Epidermal melanocyte (primary cell): ENCODE measurements around the gene CYP21A2.
"Not testable (repeated sequence)": the region's sequence is repeated elsewhere in the genome, so short reads cannot be mapped to it uniquely, and the experiment has no call there.

Source experiments
- DNase-seq: peaks from one replicate; pipeline ENCODE4 v3.0.0; 2011; ENCODE audit warnings: low spot score; ENCODE audit not compliant: insufficient read length

CYP21A2 gene

DNA sequence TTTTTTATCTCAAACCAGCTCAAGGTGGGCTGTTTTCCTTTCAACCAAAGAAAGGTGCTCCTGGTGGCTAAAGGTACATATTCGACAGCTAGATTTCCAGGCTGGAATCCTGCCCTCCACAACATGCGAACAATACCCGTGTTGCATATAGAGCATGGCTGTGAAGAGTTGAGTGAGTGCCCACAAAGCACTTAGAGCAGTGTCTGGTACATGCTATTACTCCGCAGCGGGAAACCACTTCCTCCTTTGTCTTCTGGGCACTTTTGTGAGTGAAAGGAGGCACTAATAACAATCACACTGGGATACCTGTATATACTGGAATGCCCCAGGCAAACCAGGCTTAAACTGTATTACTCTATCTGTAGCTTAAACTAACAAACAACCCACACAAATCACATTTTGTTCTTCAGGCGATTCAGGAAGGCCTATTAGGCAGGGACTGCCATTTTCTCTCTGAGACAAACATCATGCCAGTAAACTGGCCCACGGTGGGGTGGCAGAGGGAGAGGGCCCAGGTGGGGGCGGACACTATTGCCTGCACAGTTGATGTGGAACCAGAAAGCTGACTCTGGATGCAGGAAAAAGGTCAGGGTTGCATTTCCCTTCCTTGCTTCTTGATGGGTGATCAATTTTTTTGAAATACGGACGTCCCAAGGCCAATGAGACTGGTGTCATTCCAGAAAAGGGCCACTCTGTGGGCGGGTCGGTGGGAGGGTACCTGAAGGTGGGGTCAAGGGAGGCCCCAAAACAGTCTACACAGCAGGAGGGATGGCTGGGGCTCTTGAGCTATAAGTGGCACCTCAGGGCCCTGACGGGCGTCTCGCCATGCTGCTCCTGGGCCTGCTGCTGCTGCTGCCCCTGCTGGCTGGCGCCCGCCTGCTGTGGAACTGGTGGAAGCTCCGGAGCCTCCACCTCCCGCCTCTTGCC lies at the start of gene CYP21A2:
Gene CYP21A2 (plus strand): TSS at position 818 of the 927 bp plus-strand sequence. CDS start 8 bp downstream, at position 826.
- DNase-seq = not testable (repeated sequence)

DNA sequence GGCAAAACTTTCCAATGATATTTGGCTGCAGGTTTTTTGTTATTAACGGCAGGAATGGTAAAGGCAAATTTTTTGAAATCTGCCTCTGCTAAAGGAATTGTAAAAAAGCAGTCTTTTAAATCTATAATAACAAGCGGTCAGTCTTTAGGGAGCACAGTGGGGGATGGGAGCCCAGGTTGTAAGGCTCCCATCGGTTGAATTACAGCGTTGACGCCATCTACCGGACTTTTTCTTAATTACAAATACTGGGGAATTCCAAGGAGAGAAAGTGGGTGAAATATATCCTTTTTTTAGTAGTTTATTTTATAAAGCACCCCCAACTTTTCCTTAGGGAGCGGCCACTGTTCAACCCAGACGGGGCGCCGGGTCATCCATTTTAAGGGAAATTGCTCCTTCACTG lies 48.9 kb upstream of the CYP21A2 start:
- not testable (repeated sequence) for DNase-seq

DNA sequence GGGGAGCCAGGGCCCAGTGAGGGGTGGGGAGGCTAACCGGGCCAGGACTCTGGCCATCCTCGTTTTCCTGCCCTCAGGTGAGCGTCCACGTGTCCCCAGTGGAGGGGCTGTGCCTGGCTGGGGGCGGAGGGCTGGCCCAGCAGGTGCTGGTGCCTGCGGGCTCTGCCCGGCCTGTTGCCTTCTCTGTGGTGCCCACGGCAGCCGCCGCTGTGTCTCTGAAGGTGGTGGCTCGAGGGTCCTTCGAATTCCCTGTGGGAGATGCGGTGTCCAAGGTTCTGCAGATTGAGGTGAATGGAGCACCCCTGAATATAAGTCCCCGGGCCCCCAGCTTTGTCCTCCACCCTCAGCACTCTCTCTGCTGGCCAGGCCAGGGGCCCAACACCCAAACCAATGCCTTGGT lies 43.8 kb upstream of the CYP21A2 start:
- DNase-seq = not testable (repeated sequence)

DNA sequence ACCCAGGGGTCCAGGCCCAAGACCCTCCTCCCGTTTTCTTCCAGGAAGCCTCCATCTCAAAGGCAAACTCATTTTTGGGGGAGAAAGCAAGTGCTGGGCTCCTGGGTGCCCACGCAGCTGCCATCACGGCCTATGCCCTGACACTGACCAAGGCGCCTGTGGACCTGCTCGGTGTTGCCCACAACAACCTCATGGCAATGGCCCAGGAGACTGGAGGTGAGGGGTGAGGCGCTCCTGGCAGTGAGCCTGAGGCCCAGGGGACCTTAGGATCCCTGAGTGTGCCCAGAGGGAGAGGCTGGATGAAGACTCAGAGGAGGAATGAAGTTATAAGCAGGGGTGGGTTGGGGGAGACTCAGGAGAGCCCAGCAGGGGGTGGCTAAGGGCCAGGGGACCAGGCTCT lies 41.8 kb upstream of the CYP21A2 start:
- not testable (repeated sequence) for DNase-seq

DNA sequence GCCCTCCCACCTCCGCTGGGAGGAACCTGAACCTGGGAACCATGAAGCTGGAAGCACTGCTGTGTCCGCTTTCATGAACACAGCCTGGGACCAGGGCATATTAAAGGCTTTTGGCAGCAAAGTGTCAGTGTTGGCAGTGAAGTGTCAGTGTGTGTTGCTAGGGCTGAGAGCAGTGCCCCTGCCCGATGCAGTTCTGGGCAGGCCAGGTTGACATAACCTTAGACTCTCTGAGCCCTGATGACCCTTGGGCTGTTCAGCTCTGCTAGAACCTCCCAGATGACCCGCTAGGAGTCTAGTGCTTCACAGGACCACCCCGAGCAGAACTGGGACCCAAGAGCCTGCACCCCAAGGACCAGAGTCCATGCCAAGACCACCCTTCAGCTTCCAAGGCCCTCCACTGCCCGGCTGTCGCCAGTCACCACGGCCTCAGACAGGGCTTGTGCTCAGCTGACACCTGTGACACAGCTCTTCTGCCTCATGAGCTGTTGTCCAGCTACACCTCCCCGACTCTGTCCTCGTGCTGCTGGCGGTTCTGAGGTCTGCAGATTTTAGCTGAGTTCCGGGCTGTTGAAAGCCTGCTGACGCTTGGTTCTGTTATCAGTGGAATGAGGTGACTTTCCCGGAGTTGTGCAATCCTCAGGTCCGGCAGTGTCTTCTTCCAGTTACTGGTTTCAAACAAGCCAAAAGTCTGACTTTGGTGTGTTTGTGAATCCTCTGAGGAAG lies 35.5 kb upstream of the CYP21A2 start:
- not testable (repeated sequence) for DNase-seq

DNA sequence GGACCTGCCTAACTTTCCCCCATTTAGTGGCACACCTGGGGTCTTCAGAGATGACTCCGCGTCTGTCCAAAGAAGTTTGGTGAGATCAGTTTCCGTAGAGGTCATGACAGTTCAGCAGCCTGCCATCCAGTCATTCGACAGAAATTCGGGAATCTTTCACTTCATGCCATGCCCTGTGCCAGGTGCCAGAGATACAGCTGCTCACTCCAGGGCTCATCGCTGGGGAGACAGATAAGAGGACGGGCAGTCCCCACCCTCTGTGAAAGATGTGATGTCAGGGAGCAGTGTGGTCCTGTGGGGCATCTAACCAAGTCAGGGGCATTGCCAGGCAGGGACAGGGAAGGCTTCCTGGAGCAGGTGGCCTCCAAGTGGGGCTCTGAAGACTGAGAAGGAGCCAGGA lies 34.9 kb upstream of the CYP21A2 start:
- DNase-seq = not testable (repeated sequence)

DNA sequence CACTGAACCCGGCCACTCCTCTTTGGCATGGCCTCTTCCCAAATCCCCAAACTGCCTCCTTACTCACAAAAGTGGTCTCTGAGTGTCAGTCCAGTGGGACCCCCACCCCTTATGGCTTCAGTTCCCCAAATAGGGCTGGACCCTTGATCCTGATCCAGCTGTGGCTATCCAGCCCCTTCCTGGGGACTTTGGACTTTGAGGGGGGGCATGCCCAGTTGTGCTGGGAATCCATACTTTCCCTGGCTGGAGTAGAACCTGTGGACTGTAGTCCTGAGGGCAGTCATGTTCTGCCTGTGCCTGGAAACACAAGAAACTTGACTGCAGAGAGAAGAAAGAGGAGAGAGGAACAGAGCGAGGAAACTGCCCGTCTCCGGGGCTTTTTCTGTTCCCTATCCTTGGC lies 33.8 kb upstream of the CYP21A2 start:
- DNase-seq = not testable (repeated sequence)

DNA sequence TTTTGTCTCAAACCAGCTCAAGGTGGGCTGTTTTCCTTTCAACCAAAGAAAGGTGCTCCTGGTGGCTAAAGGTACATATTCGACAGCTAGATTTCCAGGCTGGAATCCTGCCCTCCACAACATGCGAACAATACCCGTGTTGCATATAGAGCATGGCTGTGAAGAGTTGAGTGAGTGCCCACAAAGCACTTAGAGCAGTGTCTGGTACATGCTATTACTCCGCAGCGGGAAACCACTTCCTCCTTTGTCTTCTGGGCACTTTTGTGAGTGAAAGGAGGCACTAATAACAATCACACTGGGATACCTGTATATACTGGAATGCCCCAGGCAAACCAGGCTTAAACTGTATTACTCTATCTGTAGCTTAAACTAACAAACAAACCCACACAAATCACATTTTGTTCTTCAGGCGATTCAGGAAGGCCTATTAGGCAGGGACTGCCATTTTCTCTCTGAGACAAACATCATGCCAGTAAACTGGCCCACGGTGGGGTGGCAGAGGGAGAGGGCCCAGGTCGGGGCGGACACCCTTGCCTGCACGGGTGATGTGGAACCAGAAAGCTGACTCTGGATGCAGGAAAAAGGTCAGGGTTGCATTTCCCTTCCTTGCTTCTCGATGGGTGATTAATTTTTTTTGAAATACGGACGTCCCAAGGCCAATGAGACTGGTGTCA lies 33.2 kb upstream of the CYP21A2 start:
- DNase-seq = not testable (repeated sequence)

DNA sequence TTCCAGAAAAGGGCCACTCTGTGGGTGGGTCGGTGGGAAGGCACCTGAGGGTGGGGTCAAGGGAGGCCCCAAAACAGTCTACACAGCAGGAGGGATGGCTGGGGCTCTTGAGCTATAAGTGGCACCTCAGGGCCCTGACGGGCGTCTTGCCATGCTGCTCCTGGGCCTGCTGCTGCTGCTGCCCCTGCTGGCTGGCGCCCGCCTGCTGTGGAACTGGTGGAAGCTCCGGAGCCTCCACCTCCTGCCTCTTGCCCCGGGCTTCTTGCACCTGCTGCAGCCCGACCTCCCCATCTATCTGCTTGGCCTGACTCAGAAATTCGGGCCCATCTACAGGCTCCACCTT lies 32.7 kb upstream of the CYP21A2 start:
- DNase-seq = not testable (repeated sequence)

DNA sequence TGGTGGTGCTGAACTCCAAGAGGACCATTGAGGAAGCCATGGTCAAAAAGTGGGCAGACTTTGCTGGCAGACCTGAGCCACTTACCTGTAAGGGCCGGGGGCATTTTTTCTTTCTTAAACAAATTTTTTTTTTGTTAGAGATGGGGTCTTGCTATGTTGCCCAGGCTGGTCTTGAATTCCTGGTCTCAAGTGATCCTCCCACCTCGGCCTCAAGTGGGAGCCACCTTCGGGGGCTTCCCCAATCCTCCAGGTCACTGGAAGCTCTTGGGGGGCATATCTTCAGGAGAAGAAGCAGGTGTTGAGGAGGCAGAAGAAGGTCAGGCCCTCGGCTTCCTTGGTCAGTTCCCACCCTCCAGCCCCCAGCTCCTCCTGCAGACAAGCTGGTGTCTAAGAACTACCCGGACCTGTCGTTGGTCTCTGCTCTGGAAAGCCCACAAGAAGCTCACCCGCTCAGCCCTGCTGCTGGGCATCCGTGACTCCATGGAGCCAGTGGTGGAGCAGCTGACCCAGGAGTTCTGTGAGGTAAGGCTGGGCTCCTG lies 32.2 kb upstream of the CYP21A2 start:
- not testable (repeated sequence) for DNase-seq

DNA sequence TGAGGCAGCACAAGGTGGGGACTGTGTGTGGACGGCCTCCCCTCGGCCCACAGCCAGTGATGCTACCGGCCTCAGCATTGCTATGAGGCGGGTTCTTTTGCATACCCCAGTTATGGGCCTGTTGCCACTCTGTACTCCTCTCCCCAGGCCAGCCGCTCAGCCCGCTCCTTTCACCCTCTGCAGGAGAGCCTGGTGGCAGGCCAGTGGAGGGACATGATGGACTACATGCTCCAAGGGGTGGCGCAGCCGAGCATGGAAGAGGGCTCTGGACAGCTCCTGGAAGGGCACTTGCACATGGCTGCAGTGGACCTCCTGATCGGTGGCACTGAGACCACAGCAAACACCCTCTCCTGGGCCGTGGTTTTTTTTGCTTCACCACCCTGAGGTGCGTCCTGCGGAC lies 31.1 kb upstream of the CYP21A2 start:
- DNase-seq = not testable (repeated sequence)

DNA sequence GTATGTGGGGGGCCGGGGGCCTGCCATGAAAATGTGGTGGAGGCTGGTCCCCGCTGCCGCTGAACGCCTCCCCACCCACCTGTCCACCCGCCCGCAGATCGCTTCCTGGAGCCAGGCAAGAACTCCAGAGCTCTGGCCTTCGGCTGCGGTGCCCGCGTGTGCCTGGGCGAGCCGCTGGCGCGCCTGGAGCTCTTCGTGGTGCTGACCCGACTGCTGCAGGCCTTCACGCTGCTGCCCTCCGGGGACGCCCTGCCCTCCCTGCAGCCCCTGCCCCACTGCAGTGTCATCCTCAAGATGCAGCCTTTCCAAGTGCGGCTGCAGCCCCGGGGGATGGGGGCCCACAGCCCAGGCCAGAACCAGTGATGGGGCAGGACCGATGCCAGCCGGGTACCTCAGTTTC lies 30.2 kb upstream of the CYP21A2 start:
- DNase-seq = not testable (repeated sequence)

DNA sequence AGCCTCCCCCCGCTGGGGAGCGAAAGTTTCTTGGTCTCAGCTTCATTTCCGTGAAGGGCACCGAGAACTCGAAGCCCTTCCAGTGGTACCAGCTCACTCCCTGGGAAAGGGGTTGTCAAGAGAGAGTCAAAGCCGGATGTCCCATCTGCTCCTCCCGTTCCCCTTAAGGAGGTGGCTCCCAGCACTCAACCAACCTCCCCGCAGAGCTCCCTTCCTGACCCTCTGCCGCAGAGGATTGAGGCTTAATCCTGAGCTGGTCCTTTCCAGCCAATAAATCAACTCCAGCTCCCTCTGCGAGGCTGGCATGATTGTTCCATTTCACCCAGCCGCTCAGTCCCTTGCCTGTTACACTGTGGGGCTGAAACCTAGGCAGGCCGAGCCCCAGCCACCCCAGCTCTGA lies 29.6 kb upstream of the CYP21A2 start:
- not testable (repeated sequence) for DNase-seq

DNA sequence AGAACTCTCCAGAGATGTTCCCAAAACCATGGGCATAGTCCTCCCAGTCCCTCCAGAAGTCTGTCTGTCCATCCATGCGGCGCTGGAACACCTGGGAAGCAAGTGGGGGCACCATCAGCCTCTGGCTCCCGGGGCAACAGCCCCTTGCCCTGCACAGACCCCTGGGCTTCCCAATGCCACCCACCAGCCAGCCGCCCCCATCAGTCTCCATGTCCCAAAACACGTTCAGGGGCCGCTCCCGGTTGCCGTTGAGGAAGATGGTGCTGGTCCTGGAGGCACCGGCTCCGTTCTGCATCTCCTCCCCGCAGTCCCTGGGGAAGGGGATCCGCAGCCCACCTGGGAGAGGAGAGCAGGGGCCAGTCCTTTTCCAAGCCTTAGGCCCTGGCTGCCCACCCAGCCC lies 28.7 kb upstream of the CYP21A2 start:
- DNase-seq = not testable (repeated sequence)

DNA sequence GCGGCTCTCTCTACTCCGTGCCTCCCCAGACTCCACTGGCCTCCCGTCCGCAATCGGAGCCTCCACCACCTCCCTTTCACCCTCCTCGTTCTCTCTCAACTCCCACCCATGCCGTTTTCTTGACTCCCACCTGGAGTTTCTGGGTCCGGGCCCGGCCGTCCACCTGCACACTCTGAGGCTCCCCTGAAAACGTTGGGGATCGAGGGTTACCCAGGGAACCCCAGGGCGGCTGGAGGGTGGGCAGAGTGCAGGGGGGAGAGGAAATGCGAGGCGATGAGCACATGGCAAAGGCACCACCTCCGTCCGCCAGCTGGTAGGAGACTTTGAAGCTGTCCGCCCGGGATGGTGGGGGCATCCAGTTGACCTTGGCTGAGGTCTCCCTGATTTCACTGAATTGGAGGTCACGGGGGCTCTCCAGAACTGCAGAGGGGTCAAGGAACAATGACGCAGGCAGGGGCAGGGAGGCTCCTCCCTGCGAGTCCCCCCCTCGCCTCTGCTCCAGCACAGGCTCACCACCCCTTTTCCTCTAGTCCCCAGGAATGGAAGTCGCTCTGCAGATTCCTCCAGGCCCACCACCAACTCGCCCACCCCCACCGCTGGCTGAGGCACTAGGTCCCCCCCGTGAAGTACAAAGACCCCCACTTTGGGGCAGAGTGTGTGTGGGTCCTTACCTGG lies 27.2 kb upstream of the CYP21A2 start:
- not testable (repeated sequence) for DNase-seq

DNA sequence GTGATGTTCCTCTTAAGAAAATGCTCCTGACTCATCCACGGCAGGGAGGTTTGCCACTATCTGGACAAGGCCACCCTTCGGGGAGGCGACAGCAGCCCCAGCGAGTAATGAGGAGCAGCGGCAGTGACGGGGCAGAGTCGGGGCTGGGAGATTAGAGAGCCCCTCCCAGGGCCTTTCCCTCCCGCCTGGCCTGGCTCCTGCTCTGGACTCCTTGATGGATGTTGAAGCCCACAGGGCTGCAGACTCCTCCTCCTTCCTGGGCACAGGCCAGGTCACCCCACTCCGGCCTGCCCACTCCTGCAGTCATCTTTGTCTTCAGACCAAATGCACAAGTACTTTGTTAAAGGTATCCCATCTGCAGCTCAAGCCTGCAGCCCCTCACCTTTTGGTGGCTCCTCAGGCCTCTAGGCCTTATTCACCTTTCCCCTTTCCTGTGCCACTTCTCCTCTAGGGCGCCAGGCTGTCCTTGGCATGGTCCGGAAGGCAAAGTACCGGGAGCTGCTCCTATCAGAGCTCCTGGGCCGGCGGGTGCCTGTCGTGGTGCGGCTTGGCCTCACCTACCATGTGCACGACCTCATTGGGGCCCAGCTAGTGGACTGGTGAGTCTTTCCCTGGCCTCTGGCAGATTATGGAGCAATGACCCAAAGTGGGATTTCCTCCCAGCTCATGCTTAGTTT lies 25.1 kb upstream of the CYP21A2 start:
- DNase-seq = not testable (repeated sequence)

DNA sequence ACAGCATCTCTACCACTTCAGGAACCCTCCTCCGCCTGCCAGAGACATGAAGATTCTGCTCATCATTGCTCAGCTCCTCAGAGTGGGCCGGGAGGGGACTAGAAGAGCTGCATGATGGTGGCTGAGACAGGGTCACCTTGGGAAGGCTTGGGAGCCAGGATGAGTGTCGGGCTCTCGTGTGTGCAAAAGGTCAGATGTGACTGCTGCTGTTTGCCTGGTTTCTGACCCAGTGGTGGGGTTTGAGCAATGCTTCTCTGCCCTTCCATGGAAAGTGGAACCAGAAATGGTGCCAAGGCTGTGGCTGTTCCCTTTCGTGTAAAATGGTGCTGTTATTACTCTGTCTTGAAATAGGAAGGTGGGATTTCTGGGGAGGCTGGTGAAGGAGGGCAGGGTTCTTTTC lies 24.5 kb upstream of the CYP21A2 start:
- not testable (repeated sequence) for DNase-seq

DNA sequence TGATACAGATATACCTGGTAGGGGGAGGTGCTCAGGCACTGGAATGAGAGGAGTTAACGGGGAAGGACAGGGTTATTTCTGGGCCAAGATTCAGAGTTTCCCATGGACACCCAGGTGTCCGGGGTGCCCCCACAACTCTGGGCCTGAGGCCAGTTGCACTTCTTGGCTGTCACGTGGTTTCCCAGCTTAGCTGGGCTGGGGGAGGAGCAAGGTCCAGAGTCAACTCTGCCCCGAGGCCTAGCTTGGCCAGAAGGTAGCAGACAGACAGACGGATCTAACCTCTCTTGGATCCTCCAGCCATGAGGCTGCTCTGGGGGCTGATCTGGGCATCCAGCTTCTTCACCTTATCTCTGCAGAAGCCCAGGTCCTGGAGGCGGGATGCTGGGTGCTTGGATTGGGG lies 23.7 kb upstream of the CYP21A2 start, which contains the start of gene C4B:
Gene C4B (plus strand): TSS at position 249 of the 400 bp plus-strand sequence. CDS start 51 bp downstream, at position 300.
- not testable (repeated sequence) for DNase-seq

DNA sequence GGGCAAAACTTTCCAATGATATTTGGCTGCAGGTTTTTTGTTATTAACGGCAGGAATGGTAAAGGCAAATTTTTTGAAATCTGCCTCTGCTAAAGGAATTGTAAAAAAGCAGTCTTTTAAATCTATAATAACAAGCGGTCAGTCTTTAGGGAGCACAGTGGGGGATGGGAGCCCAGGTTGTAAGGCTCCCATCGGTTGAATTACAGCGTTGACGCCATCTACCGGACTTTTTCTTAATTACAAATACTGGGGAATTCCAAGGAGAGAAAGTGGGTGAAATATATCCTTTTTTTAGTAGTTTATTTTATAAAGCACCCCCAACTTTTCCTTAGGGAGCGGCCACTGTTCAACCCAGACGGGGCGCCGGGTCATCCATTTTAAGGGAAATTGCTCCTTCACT lies 16.1 kb upstream of the CYP21A2 start:
- not testable (repeated sequence) for DNase-seq

DNA sequence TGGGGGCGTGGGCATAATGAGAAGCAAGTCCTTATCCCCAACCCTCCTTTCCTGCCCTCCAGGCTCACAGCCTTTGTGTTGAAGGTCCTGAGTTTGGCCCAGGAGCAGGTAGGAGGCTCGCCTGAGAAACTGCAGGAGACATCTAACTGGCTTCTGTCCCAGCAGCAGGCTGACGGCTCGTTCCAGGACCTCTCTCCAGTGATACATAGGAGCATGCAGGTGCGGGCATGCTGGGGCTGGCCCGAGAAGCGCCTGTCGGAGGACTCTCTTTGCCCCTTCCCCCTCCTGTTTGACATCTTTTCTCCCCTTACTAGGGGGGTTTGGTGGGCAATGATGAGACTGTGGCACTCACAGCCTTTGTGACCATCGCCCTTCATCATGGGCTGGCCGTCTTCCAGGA lies 9.6 kb upstream of the CYP21A2 start:
- DNase-seq = not testable (repeated sequence)
